ENCODE results near the gene DCTN5. TPM values are rescaled to one million over a fixed set of nuclear protein-coding genes. Genes with fewer than 3 reads are reported as not detected.

The DCTN5 gene
- total RNA-seq, 3 donors from 2014 or later (not counting 1 experiment from before 2014, with no cell fraction given): 60.7 to 72.1 (median 65.8) TPM

- H3K27me3 ChIP-seq (ENCODE audit: control insufficient read depth, insufficient read depth, low read length): peaks cover 3% of the 10 kb centered on the region
- H3K36me3 ChIP-seq (ENCODE audit: control insufficient read depth, insufficient read depth, low read length): no peaks in the 10 kb centered on the region
- intact Hi-C loops (cut with micrococcal nuclease): no loop called here
- Mint-ChIP-seq H3K27me3 (ENCODE audit: low read depth in 2 of 2) (peaks cover 7 to 37% of the 10 kb centered on the region in 2 donors), H3K36me3 (peaks cover 8% of the 10 kb centered on the region), H3K27ac (no peak overlapping the region), H3K4me3 (no peak overlapping the region), H3K9me3 (peaks cover 3 to 4% of the 10 kb centered on the region in 2 donors), H3K4me1 (no peaks in the 10 kb centered on the region)
- no peak for TF ChIP-seq CTCF (IDR thresholded peaks at IDR 0.05)
- 90% methylated on average over 4 of the region's 4 CpGs for WGBS (ENCODE audit: insufficient coverage)
- peaks cover 4% of the 10 kb centered on the region for H3K9me3 ChIP-seq (ENCODE audit: control insufficient read depth, insufficient read depth, low read length)
- no peaks in the 10 kb centered on the region for H3K4me1 ChIP-seq (ENCODE audit: control insufficient read depth, insufficient read depth, low read length)
- no peak overlapping the region for H3K4me3 ChIP-seq (ENCODE audit: low read length)
- DNase-seq (no peak), ATAC-seq (no peak)
- no peak overlapping the region for H3K27ac ChIP-seq (ENCODE audit: low read length)
Measured at GRCh38 chr16:23706439-23706838, 65.2 kb downstream of the DCTN5 start.

GRCh38 chr16:23709536-23709935 is 68.3 kb downstream of the DCTN5 start:
- Histone ChIP-seq H3K27ac (ENCODE audit: low read length) (no peak overlapping the region), H3K9me3 (ENCODE audit: control insufficient read depth, insufficient read depth, low read length) (peaks cover 4% of the 10 kb centered on the region), H3K4me1 (ENCODE audit: control insufficient read depth, insufficient read depth, low read length) (no peaks in the 10 kb centered on the region), H3K4me3 (ENCODE audit: low read length) (no peak overlapping the region), H3K36me3 (ENCODE audit: control insufficient read depth, insufficient read depth, low read length) (no peaks in the 10 kb centered on the region), H3K27me3 (ENCODE audit: control insufficient read depth, insufficient read depth, low read length) (peaks cover 6% of the 10 kb centered on the region)
- intact Hi-C loops (cut with micrococcal nuclease): no loop called here
- H3K4me3 Mint-ChIP-seq: no peak overlapping the region
- no peaks in the 10 kb centered on the region for H3K9me3 Mint-ChIP-seq
- no peak for DNase-seq
- TF ChIP-seq CTCF (IDR thresholded peaks at IDR 0.05): no peak
- no peak overlapping the region for H3K27ac Mint-ChIP-seq
- peaks cover 0 to 4% of the 10 kb centered on the region in 2 donors for H3K4me1 Mint-ChIP-seq
- peaks cover 23 to 36% of the 10 kb centered on the region in 2 donors for H3K27me3 Mint-ChIP-seq (ENCODE audit: low read depth in 2 of 2)
- H3K36me3 Mint-ChIP-seq: no peaks in the 10 kb centered on the region
- ATAC-seq: no peak

- H3K27me3 Mint-ChIP-seq (ENCODE audit: low read depth in 2 of 2): peaks cover 27 to 36% of the 10 kb centered on the region in 2 donors
- H3K27ac Mint-ChIP-seq: no peak overlapping the region
- Histone ChIP-seq H3K27ac (ENCODE audit: low read length) (no peak overlapping the region), H3K27me3 (ENCODE audit: control insufficient read depth, insufficient read depth, low read length) (peaks cover 6% of the 10 kb centered on the region), H3K4me1 (ENCODE audit: control insufficient read depth, insufficient read depth, low read length) (no peaks in the 10 kb centered on the region), H3K36me3 (ENCODE audit: control insufficient read depth, insufficient read depth, low read length) (no peaks in the 10 kb centered on the region), H3K4me3 (ENCODE audit: low read length) (no peak overlapping the region), H3K9me3 (ENCODE audit: control insufficient read depth, insufficient read depth, low read length) (peaks cover 4% of the 10 kb centered on the region)
- no peaks in the 10 kb centered on the region for H3K36me3 Mint-ChIP-seq
- no peaks in the 10 kb centered on the region for H3K9me3 Mint-ChIP-seq
- intact Hi-C loops (cut with micrococcal nuclease): no loop called here
- H3K4me3 Mint-ChIP-seq: no peak overlapping the region
- ATAC-seq (no peak), DNase-seq (no peak)
- TF ChIP-seq CTCF (IDR thresholded peaks at IDR 0.05): no peak
- 87% methylated on average over 2 of the region's 2 CpGs for WGBS (ENCODE audit: insufficient coverage)
- H3K4me1 Mint-ChIP-seq: peaks cover 0 to 4% of the 10 kb centered on the region in 2 donors
Measured at GRCh38 chr16:23710008-23710407, 68.7 kb downstream of the DCTN5 start.

GRCh38 chr16:23710504-23710903 is 69.2 kb downstream of the DCTN5 start:
- Histone ChIP-seq H3K4me1 (ENCODE audit: control insufficient read depth, insufficient read depth, low read length) (no peaks in the 10 kb centered on the region), H3K27ac (ENCODE audit: low read length) (no peak overlapping the region), H3K9me3 (ENCODE audit: control insufficient read depth, insufficient read depth, low read length) (peaks cover 4% of the 10 kb centered on the region), H3K36me3 (ENCODE audit: control insufficient read depth, insufficient read depth, low read length) (no peaks in the 10 kb centered on the region), H3K27me3 (ENCODE audit: control insufficient read depth, insufficient read depth, low read length) (peaks cover 6% of the 10 kb centered on the region), H3K4me3 (ENCODE audit: low read length) (no peak overlapping the region)
- Mint-ChIP-seq H3K4me1 (peaks cover 0 to 4% of the 10 kb centered on the region in 2 donors), H3K27ac (no peak overlapping the region), H3K4me3 (no peak overlapping the region), H3K36me3 (no peaks in the 10 kb centered on the region), H3K27me3 (ENCODE audit: low read depth in 2 of 2) (peaks cover 27 to 36% of the 10 kb centered on the region in 2 donors), H3K9me3 (no peaks in the 10 kb centered on the region)
- 93% methylated on average over 3 of the region's 3 CpGs for WGBS (ENCODE audit: insufficient coverage)
- TF ChIP-seq CTCF (IDR thresholded peaks at IDR 0.05): no peak
- DNase-seq: no peak
- ATAC-seq: no peak
- intact Hi-C loops (cut with micrococcal nuclease): no loop called here

All from natural killer cell (primary cell).